HG03575 (cell line): ENCODE measurements around the gene ADAMTS9.

ENCODE experiments used
- ATAC-seq: cut with Tn5 transposase; IDR thresholded peaks from one replicate; pipeline ENCODE4 v1.9.1; 2021; ENCODE audit not compliant: unreplicated experiment, insufficient number of reproducible peaks, low FRiP score; ENCODE audit errors: extremely low read depth

ADAMTS9 gene

DNA sequence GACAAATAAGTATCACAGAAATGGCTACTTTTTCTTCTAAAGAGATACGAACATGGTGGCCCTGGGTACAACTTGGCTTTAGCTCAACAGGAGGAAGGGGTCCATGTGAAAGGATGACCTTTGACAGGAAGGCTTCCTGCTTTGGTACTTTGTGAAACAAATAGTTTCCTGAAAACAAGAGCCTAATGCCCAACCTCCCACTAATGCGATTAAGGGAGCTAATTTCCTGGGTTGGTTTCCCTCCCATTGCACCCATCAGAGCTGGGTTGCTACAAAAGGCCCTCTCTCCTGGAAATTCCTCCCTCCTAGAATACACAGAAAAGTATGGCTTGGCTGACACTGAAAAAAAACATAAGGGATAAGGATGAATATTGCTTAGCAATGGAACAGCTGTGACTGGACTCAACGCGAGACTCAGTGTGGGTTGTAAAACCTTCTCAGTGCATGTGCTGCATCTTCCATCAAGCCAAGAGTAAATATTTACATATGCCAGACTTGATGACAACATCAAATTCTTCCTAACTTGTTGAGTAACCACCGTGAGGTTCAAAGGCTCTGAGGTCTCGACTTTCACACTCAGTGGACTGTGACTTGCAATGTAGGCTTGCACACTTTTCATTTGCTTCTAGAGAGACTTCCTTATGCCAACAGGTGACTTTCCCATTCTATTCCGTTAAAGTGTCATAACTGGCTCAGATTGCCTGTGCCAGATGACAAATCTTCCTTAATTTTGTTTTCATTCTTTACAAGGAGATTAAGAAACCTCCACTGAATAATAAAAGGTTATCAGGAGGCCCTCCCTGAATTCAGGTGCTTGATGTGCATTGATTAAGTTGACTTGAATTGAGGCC is 60.1 kb downstream of the ADAMTS9 start:
- no peak for ATAC-seq

DNA sequence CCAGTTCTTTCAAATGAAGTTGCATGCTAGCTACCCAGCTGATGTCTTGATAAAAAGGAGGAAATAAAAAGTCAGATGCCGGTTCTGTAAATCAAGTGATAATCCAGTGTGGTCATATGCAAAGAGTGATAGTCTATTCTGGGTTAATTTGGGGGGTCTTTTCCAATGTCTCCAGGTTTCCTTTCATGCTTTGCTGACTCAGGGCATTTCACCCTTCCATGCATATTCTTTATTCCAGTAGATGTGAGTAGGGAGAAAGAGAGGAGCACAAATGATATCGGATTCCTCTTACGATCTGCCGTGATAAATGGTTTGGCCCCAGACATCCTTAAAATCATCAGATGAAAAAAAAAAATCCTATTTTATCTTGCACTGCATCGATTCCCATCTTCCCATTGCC is 60.8 kb downstream of the ADAMTS9 start:
- ATAC-seq: no peak

DNA sequence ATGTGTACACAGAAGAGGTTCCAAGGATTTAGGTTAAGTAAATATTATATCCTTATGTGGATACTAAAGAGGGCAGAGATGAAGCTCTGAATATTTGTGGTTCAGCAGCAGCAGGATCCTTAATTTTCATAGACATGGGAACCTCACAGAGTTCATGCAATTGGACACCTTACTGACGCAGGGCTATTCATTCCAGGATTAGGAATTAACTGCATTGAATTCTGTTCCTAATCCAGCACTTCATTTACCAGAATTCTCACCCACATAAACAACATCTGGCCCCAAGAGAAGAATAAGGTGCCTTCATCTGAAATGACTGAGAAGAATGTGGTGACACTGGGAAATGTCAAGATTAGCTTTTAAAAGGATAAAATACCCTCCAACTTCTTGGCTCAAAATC is 62.4 kb downstream of the ADAMTS9 start:
- no peak for ATAC-seq

DNA sequence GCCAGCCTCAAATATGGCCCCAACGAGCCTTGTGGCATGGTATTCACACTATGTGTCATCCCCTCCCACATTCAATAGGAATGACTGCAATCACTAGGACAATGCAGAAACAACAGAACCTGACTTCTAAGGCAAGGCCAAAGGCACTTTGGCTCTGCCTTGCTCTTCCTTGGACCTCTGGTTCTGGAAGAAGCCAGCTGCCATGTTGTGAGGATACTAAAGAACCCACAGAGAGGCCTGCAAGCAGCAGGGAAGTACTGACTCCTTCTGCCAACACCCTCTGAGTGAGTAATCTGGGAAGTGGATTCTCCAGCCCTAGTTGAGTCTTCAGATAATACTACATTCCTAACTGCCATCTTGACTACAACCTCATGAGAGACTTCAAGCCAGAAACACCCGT is 64.7 kb downstream of the ADAMTS9 start:
- no peak for ATAC-seq

DNA sequence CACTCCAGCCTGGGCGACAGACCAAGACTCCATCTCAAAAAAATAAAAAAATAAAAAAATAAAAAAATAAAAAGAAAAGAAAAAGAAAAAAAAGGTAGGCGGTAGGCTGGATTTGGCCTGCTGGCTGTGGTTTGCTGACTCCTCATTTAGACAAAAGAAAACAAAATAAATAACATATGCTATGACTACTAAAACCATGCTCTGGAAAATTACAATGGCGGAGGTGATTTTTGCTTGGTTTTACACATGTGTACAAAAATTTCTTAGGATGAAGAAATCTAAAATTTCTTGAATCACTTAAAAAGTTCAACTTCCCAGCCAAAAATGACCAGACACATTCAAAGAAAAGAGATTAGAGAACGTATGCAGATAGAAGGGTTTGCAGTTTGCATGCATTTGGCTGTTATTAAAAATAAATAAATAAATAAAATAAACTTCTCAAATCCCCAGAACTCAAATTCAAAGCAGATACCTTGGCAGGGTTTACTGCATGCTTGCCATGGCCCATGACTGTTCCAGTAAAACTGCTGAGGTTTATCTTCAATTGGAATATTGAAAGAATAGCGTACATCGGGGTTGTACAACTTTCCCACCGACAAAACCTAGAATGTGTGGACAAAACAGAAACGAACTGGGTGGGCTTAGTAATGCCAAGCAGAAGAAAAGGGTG is 65.9 kb downstream of the ADAMTS9 start:
- no peak for ATAC-seq

DNA sequence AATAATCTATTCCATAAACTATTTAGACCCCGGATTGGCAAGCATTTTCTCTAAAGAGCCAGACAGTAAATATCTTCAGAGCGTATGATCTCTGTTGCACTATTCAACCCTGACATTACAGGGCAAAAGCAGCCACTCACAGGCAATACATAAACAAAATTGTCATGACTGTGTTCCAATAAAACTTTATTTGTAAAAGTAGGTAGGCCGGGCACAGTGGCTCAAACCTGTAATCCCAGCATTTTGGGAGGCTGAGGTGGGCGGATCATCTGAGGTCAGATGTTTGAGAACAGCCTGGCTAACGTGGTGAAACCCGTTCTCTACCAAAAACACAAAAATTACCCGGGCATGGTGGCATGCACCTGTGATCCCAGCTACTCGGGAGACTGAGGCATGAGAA is 66.5 kb downstream of the ADAMTS9 start:
- no peak for ATAC-seq

DNA sequence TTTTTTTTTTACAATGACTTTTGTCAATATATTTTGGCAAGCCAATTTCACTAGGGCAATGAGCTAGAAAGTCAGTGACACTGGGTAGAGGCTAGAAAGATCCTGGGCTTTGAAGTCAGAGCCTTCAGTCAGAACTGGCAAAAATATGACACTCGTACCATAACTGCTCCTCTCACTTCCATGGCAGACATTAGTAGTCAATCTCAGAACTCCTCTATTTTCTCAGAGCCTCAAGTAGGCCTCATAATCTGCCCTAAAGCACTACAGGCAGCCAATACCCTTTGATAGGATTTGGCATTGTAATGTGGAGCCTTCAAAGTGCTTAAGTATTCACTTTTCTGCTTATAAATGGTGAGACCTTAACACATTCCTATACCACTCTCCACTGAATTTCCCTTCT is 67.8 kb downstream of the ADAMTS9 start:
- ATAC-seq: no peak

DNA sequence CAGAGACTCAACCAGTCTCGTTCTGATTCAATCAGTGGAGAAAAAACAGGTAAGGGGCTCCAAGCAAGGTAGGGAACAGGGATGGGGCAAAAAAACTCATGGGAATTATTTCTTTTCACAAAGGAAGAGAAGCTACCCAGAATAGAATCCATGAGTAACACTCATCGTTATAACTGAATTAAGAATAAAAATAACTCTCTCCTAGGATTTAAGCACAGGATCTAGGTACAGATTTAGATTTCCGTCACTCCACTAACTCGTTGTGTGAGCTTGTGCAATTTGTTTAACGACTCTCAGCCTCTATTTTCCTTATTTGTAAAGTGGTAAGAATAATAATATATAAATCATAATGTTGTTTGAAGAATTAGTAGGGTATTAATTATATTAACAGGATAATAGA is 68.6 kb downstream of the ADAMTS9 start:
- no peak for ATAC-seq

DNA sequence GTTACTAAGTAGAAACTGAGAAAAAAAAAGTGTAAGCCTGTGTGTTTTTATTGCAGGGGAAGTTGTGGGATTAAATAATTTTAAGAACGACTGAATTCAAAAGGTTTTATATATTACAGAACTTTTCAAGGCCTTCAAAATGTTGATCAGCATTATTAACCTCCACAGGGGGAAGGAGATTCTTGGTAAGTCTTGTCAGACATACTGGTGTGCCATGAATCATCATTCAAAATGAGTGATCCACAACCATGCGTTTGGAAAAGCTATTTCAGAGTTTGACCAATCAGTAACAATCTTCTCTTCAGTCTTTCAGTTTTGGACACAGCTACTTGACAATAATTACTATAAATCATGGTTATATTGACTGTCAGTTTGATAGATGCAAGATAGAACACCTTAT is 70.2 kb downstream of the ADAMTS9 start:
- no peak for ATAC-seq

DNA sequence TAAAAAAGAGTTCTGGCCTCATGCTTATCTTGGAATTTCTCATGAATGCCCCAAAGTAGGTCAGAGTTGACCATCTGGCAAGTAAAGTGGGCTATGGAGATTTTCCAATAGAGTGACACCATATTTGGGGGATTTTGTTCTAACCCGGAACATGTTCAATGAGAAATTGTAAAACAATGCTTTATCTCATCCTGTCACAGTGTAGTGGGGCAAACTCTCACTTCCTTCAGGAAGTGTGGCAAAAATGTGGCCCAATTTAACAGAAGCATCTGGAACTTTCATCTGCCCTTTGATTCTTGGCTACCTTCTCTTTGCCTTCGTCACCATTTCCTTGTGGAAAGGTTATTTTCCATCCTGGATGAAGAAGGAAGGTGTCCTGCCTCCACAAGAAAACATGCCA is 70.8 kb downstream of the ADAMTS9 start:
- no peak for ATAC-seq

DNA sequence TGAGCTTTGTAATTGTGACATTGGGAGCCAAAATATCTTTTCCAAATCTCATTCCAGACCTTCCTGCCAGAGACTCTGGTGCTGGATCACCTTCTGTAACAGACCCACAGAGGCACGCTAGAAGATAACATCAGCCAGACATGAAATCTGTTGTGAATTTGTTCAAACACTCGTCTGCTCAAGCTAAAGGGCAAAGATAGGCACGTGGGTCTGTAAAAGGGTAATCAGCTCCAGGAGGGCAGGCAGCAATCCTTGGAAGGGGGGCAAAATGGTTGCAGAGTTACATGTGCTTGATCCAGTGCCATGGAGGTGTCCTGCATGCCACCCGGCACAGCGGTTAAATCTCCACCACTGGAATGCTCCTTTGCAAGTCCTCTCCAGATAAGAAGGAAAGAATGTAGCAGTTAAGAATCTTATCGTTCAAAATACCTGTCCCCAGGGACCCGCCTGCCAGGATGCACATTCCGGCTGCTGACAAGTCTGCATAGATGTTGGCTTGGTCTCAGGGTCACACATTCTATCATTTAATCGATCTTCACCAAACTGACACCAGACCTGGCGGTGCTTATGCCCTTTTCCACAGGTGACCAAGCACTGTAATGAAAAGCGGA is 74.8 kb downstream of the ADAMTS9 start:
- ATAC-seq: no peak

DNA sequence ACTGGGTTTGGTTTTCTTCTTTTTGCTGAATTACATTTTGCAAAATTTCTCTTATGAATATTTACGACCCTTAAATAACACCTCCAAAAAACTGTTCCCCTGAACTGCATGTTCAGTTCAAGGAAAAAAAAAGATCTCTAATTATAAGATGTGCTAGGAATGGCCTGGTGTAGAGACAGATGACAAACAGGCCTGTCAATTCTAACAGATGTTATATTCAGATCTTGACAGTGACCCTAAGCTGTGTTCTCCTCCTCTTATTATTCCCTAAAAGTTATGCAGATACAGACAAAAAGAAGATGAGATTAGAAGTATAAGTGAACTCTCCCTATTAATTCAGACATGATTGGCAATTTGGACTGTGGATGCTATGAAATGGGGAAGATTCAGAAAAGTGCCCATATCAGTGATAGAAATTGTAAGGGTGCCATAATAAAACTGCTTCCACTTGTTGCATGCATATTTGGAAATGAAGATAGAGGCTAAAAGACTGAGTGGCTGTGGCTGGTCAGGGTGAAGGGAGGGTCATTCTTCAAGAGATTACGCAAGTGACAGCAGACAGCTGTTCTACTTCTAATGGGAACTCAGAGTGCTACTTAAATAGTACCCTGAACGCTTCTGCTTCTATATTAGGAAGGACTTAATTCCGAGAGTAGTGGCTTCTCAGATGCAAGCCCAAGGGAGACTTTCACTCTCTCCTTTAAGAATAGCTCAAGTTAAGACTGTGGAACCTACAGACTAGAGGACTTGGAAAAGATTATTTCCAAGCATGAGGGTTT is 75.5 kb downstream of the ADAMTS9 start:
- ATAC-seq: no peak

DNA sequence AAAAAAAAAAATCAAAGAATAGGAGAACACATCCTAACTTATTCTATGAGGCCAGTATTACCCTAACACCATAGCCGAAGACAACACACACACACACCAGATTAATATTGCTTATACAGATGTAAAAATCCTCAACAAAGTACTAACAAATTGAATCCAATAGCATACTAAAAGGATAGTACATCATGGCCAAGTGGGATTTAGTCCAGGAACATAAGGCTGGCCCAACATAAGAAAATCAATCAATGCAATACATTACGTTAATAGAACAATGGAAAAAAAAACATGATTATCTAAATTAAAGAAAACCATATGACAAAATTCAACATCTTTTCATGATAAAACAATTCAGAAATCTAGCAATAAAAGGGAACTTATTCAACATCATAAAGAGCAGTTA is 79.1 kb downstream of the ADAMTS9 start:
- ATAC-seq: no peak

DNA sequence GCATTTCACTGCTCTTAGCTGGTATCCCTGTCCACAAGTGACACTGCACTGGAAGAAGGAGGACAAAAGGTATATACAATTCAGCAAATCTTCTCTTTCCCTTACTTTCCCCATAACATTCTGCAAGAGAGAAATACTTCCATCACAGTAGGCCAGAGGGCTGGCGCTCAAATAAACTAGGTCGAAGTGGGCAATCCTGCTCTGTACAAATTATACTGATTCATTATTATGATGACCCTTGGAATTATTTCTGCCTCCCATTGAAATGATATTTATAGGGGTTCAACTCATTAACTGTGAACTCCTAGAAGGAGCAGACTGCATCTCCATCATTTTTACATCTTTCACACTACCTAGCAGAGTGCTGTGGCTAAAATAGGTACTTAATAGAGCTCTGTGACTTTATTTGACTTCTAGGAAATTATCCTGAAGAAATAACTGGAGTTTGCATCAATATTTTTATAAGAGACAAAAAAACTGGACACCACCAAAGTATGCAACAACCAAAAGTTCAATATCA is 80.7 kb downstream of the ADAMTS9 start:
- ATAC-seq: no peak

DNA sequence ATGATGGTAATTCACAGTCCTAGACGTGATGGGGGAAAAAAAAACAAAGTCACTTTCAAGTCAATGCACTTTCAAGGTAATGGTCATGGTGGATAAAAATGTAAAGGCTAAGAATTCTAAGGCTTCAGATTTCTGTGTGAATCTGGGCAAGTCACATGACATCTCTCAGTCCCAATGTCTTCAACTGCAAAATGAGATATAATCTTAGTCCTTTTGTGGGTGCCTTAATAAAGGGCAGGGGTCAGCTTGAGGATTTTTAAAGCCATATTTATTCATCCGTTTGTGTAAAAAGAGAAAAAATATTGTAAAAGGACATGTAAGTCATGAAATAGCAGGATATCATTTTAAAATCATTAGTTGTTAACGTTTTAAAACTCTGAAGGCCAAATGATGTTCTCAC is 83.5 kb downstream of the ADAMTS9 start:
- no peak for ATAC-seq

DNA sequence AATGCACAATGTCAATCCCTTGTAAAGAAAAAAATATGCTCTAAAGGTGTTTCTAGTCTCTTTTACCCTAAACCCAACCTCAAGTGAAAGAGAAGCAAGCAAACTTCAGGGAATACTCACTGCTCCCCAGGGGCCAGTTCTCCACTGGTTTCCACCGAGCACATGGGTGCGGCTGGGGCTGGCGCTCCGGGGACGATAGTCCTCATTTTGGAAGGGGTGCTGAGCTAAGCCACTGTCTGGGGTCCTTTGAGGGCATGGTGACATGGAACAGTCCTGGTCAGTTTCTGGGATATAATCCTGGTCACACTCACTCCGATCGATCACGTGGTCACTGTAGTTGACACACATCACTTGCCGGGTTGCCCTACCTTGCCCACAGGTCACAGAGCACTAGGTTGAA is 86.0 kb downstream of the ADAMTS9 start:
- ATAC-seq: no peak

DNA sequence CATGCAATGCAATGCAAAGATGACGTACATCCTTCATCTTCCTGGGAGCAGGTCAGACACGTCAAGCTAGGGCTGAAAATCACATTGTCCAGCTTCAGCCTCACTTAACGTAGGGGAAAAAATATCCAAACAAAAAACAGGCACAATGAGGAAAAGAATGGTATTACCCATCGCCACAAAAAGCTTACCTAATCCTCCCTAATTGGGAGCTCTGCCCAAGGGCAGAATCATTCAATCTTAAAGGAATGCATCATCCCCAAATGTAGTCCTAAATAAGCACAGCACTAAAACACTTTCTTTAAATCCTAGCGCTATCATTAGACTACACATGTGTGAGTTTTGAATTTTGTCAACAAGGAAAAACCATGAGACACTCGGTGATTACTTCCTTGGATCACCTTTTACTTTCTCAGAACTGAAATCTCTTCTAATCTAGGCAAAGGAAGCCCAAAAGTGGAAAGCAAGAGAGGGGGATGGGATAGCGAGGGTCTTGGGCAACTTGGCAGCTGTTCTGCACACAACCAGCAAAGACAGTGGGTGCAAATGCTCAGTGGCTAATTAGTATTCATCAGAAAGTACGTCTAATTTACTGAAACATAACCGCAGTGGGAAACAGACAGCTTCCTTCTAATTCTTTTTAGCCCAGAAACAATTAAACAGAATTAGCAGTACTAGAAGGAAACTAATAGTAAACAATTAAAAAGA is 87.4 kb downstream of the ADAMTS9 start:
- no peak for ATAC-seq

DNA sequence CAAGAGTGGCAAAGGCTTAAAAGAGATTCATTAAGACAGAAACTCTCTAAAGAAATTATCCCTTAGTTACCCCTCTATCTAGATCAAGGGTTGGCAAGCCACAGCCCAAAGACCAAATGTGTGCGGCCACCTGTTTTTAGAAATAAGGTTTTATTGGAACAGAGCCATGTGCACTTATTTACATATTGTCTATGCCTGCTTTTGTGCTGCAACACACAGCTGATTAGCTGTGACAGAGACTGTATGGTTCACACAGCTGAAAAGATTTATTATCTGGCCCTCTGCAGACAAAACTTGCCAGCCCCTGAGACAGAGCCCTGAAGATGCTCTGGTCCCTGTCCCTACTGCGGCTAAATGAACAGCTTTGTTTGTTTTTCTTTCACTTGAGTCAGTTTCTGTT is 88.1 kb downstream of the ADAMTS9 start:
- ATAC-seq: no peak

DNA sequence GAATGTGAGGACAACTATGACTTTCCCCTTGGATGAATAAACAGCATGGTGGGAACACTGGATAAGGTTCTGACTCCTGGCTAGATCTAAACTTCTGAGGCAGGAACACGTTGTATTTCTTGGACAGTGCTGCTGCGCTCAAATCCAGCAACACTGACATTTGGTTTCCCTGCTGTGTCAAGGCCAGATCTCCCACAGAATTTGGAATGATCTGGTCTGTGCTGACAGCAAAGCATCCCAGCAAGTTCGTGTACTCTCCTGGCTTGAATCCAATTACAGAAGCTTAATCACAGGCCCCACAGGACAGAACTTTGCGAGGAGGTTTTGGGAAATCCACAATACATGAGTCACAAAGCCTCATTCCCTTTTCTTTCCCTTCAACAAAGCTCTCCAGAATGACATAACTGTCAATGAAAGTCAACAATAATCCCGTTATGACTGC is 92.5 kb downstream of the ADAMTS9 start:
- ATAC-seq: no peak
